Cardiac muscle cell (in vitro differentiated cells and primary cell): ENCODE data around the gene CUL1. TPM values are rescaled to one million over a fixed set of nuclear protein-coding genes. Genes with fewer than 3 reads are reported as not detected.

Experiments used
- DNase-seq, 2 donors: peaks; one replicate each; pipeline versions ENCODE4 v3.0.0 to v3.0.0-alpha.2; 2010 to 2017; ENCODE audit warnings: low read depth in 1 of 2, low spot score in 1 of 2
- H3K27ac ChIP-seq: fragments of 200-600 bp; sonication (generic); 2 replicates; pipeline ENCODE4 v1.5.1; 2016
- H3K27me3 ChIP-seq: fragments of 200-600 bp; sonication (generic); 2 replicates; pipeline ENCODE4 v1.6.0; 2016; ENCODE audit warnings: control low read depth
- H3K36me3 ChIP-seq: fragments of 200-600 bp; sonication (generic); 2 replicates; pipeline ENCODE4 v1.5.1; 2016; ENCODE audit warnings: control low read depth
- H3K4me1 ChIP-seq: fragments of 200-600 bp; sonication (generic); 2 replicates; pipeline ENCODE4 v1.8.1; 2017; ENCODE audit warnings: low read depth, mild to moderate bottlenecking, mixed run types
- H3K4me3 ChIP-seq: fragments of 200-600 bp; sonication (generic); 2 replicates; pipeline ENCODE4 v1.5.1; 2016; ENCODE audit warnings: mild to moderate bottlenecking
- H3K9me3 ChIP-seq: fragments of 200-600 bp; sonication (generic); 2 replicates; pipeline ENCODE4 v1.5.1; 2017; ENCODE audit warnings: low read depth, mild to moderate bottlenecking, control low read depth
- CTCF ChIP-seq: IDR thresholded peaks from 2 replicates; pipeline ENCODE4 v1.5.1; 2012; ENCODE audit warnings: low read depth, mild to moderate bottlenecking, low read length
- polyA plus RNA-seq: library from polyadenylated mRNA; unstranded; fragments of >200 nt; fragmentation: Nextera tagmentation; extraction: Ambion mirVana; gene quantifications from 2 replicates; pipeline ENCODE4 v1.2.1, GENCODE V29; 2016
- total RNA-seq: library from RNA; depleted of rRNA; stranded (reverse); fragments of >200 nt; gene quantifications from 2 replicates; pipeline ENCODE4 v1.2.3, GENCODE V29; 2016

Gene CUL1
- total and polyA plus RNA-seq, 2 experiments from 2014 or later: 58.8 to 71.6 TPM

DNA sequence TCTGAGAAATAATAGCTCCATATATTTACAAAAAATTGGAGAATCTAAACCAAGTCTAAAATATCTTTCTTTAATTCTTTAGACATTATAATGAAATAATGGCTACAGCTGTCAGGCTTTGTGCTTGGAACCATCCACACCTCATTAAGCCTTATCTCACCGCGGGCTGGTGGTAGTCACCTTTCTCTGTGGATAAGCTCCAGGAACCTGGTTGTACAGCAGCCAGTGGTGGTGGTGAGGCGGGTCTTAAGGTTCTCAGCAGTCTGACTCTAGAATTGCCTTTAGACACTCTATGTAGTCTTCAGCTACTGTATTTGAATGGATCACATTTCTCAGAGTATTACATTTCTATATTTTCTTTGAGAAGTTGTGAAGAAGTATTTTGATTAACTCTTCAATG is 34.2 kb downstream of the CUL1 start:
- H3K27ac ChIP-seq: no peak overlapping the region
- no peak overlapping the region for H3K4me3 ChIP-seq
- no peaks in the 10 kb centered on the region for H3K9me3 ChIP-seq
- H3K36me3 ChIP-seq: peaks cover 28% of the 10 kb centered on the region
- no peaks in the 10 kb centered on the region for H3K27me3 ChIP-seq
- no peak for TF ChIP-seq CTCF
- DNase-seq: no peak
- H3K4me1 ChIP-seq: no peaks in the 10 kb centered on the region

DNA sequence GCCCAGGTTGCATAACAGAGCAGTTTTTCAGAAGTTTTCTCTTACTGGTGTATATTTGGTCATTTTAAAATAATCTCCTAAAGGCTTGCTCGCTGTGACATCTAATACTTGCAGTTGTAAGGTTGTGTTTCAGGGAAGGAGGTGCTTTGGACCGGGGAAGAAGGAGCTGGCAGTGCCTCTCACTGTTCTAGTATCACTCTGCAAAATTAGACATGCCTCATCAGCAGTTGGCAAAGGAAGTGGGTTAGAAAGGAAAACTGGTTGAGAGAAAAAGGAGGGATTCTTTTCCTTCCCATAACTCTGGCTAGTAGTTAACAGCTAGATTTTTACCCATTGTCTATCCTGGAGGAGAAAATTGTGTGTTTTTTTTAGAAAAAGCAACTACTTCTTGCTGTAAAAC is 34.8 kb downstream of the CUL1 start:
- DNase-seq: no peak
- no peak for TF ChIP-seq CTCF

DNA sequence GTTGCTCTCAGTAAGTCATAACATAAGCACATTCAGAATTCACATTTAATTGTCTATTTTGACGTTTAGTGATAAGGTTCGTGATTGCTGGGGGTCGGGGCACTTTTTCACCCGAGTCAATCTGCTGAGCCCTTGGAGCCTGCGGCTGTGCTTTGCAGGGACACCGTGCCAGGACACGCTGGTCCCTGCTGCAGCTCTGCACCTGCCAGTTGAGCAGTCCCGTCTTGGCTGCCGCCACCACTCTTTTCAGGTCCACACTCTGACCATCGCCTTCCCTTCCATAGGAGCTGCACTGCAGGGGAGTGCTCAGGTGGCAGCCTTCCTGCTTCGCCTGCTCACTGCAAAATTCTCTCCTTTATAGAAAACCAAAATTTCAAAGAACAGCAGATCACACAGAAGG is 36.4 kb downstream of the CUL1 start:
- Histone ChIP-seq H3K4me3 (no peak overlapping the region), H3K4me1 (no peaks in the 10 kb centered on the region), H3K27me3 (no peaks in the 10 kb centered on the region), H3K9me3 (no peaks in the 10 kb centered on the region), H3K36me3 (peaks cover 31% of the 10 kb centered on the region), H3K27ac (no peak overlapping the region)
- no peak for TF ChIP-seq CTCF
- no peak for DNase-seq

More for the DNA sequence above, 34.8 kb downstream of the CUL1 start:
- H3K4me3 ChIP-seq: no peak overlapping the region
- no peak overlapping the region for H3K27ac ChIP-seq
- H3K27me3 ChIP-seq: no peaks in the 10 kb centered on the region
- H3K36me3 ChIP-seq: peaks cover 28% of the 10 kb centered on the region
- H3K9me3 ChIP-seq: no peaks in the 10 kb centered on the region
- H3K4me1 ChIP-seq: no peaks in the 10 kb centered on the region

GRCh38 chr7:148735967-148736366 is 37.3 kb downstream of the CUL1 start:
- H3K27me3 ChIP-seq: no peaks in the 10 kb centered on the region
- H3K4me3 ChIP-seq: no peak overlapping the region
- no peak overlapping the region for H3K27ac ChIP-seq
- DNase-seq: no peak
- no peak for TF ChIP-seq CTCF
- H3K4me1 ChIP-seq: no peaks in the 10 kb centered on the region
- no peaks in the 10 kb centered on the region for H3K9me3 ChIP-seq
- H3K36me3 ChIP-seq: peaks cover 34% of the 10 kb centered on the region

- no peak for TF ChIP-seq CTCF
- no peak overlapping the region for H3K4me3 ChIP-seq
- H3K27ac ChIP-seq: peak overlapping the region; percentile 21
- DNase-seq: no peak
- H3K27me3 ChIP-seq: no peaks in the 10 kb centered on the region
- H3K36me3 ChIP-seq: peaks cover 27% of the 10 kb centered on the region
- H3K4me1 ChIP-seq: no peaks in the 10 kb centered on the region
- no peaks in the 10 kb centered on the region for H3K9me3 ChIP-seq
Measured at GRCh38 chr7:148738737-148739535, 40.2 kb downstream of the CUL1 start.
